HepG2 (cell line): ENCODE data around the gene DPEP3. TPM values are rescaled to one million over a fixed set of nuclear protein-coding genes. Genes with fewer than 3 reads are reported as not detected.

Experiments used
- ADNP ChIP-seq: sonication (generic); formaldehyde crosslinking; IDR thresholded peaks from 2 replicates; pipeline ENCODE4 v1.4.0; 2020; ENCODE audit warnings: missing genetic modification reagents
- ASH2L ChIP-seq: fragments of 300-600, 200-600 bp; sonication (generic); IDR thresholded peaks from 2 replicates; pipeline ENCODE4 v1.7.0; 2017; ENCODE audit warnings: low read depth, mild to moderate bottlenecking, moderate library complexity, mixed read lengths, low read length; ENCODE audit not compliant: insufficient read length
- ETV6 ChIP-seq: sonication (generic); formaldehyde crosslinking; conservative IDR thresholded peaks from 2 replicates; pipeline ENCODE4 v1.4.0; 2020; ENCODE audit warnings: missing genetic modification reagents
- GATAD1 ChIP-seq: IDR thresholded peaks from 2 replicates; pipeline ENCODE4 v1.6.1; 2016; ENCODE audit warnings: missing genetic modification reagents, missing compliant biosample characterization
- IKZF1 ChIP-seq: fragments of 450-650 bp; IDR thresholded peaks from 2 replicates; pipeline ENCODE4 v1.7.1; 2016
- JUNB ChIP-seq: sonication (generic); formaldehyde crosslinking; IDR thresholded peaks from 2 replicates; pipeline ENCODE4 v1.8.0; 2022; ENCODE audit warnings: missing genetic modification reagents, mild to moderate bottlenecking, borderline replicate concordance
- KLF12 ChIP-seq: sonication (generic); formaldehyde crosslinking; IDR thresholded peaks from 2 replicates; pipeline ENCODE4 v1.4.0; 2020; ENCODE audit warnings: missing genetic modification reagents, borderline replicate concordance
- KLF13 ChIP-seq: sonication (generic); formaldehyde crosslinking; IDR thresholded peaks from 2 replicates; pipeline ENCODE4 v1.4.0; 2020; ENCODE audit warnings: mild to moderate bottlenecking, missing genetic modification reagents
- LRRFIP1 ChIP-seq: sonication (generic); formaldehyde crosslinking; conservative IDR thresholded peaks from 2 replicates; pipeline ENCODE4 v1.4.0; 2020; ENCODE audit warnings: missing genetic modification reagents
- MAFF ChIP-seq: IDR thresholded peaks from 2 replicates; pipeline ENCODE4 v1.6.1; 2011; ENCODE audit warnings: low read depth, low read length, improper control_type of control experiment
- MAFK ChIP-seq, 2 experiments: IDR thresholded peaks in 1 of 2; conservative IDR thresholded peaks in 1 of 2; 2 replicates each; pipeline ENCODE4 v1.6.1; 2011; ENCODE audit warnings: improper control_type of control experiment in 2 of 2, low read length in 2 of 2
- MTA1 ChIP-seq: sonication (generic); formaldehyde crosslinking; IDR thresholded peaks from 2 replicates; pipeline ENCODE4 v1.4.0; 2020; ENCODE audit warnings: missing genetic modification reagents, mild to moderate bottlenecking, borderline replicate concordance
- NCOA1 ChIP-seq: sonication (generic); formaldehyde crosslinking; IDR thresholded peaks from 2 replicates; pipeline ENCODE4 v1.9.0; 2021; ENCODE audit warnings: missing genetic modification reagents
- NFE2L2 ChIP-seq: fragments of 150-350 bp; IDR thresholded peaks from 2 replicates; pipeline ENCODE4 v1.6.1; 2014; ENCODE audit warnings: low read length
- NFIB ChIP-seq: sonication (generic); formaldehyde crosslinking; IDR thresholded peaks from 2 replicates; pipeline ENCODE4 v1.9.0; 2021; ENCODE audit warnings: missing genetic modification reagents, mild to moderate bottlenecking, borderline replicate concordance
- PHF5A ChIP-seq: IDR thresholded peaks from one replicate; pipeline ENCODE4 v1.6.1; 2018; ENCODE audit warnings: low read depth, missing genetic modification reagents; ENCODE audit not compliant: unreplicated experiment
- SMARCC2 ChIP-seq: fragments of 450-650 bp; IDR thresholded peaks from 2 replicates; pipeline ENCODE4 v1.6.1; 2017; ENCODE audit warnings: antibody characterized with exemption, mild to moderate bottlenecking
- SP140L ChIP-seq: sonication (generic); formaldehyde crosslinking; IDR thresholded peaks from 2 replicates; pipeline ENCODE4 v1.4.0; 2020; ENCODE audit warnings: missing genetic modification reagents, borderline replicate concordance
- TOE1 ChIP-seq: sonication (generic); formaldehyde crosslinking; IDR thresholded peaks from 2 replicates; pipeline ENCODE4 v1.4.0; 2020; ENCODE audit warnings: mild to moderate bottlenecking, missing genetic modification reagents
- ZFP36L1 ChIP-seq: sonication (generic); formaldehyde crosslinking; IDR thresholded peaks from 2 replicates; pipeline ENCODE4 v1.8.0; 2022; ENCODE audit warnings: mild to moderate bottlenecking, missing genetic modification reagents, moderate library complexity
- ZMAT5 ChIP-seq: sonication (generic); formaldehyde crosslinking; IDR thresholded peaks from 2 replicates; pipeline ENCODE4 v1.5.0; 2020; ENCODE audit warnings: mild to moderate bottlenecking, low read depth, missing genetic modification reagents, borderline replicate concordance
- ZNF33A ChIP-seq: sonication (generic); formaldehyde crosslinking; IDR thresholded peaks from 2 replicates; pipeline ENCODE4 v1.5.1; 2020; ENCODE audit warnings: missing genetic modification reagents, mild to moderate bottlenecking, moderate library complexity, borderline replicate concordance
- ZNF709 ChIP-seq: sonication (generic); formaldehyde crosslinking; IDR thresholded peaks from 2 replicates; pipeline ENCODE4 v1.5.0; 2020; ENCODE audit warnings: mild to moderate bottlenecking, missing genetic modification reagents
- ZNF776 ChIP-seq: sonication (generic); formaldehyde crosslinking; IDR thresholded peaks from 2 replicates; pipeline ENCODE4 v1.4.0; 2020; ENCODE audit warnings: mild to moderate bottlenecking, missing genetic modification reagents
- polyA plus RNA-seq, 8 experiments: library from polyadenylated mRNA; depleted of rRNA in 3 of 8; stranded (reverse) in 7 of 8; unstranded in 1 of 8; fragments of >200 nt; fragmentation: Illumina TruSeq in 4 of 8; extraction: Trizol in 4 of 8; gene quantifications; 2 replicates each; pipeline versions ENCODE4 v1.2.1 to v1.2.3, GENCODE V29; 2011 to 2016; ENCODE audit warnings: low read depth in 4 of 8, missing spikeins in 1 of 8, mixed read lengths in 1 of 8; ENCODE audit not compliant: insufficient read depth in 1 of 8
- total RNA-seq, 5 experiments: library from RNA; depleted of rRNA; stranded (reverse); fragments of >200 nt; fragmentation: Illumina TruSeq; extraction: Trizol; gene quantifications; 2 replicates each; pipeline ENCODE4 v1.2.3, GENCODE V29; 2016; ENCODE audit warnings: low read depth in 1 of 5

Gene DPEP3
- total and polyA plus RNA-seq, 2 of the 13 experiments (the other 11 are each of a cell fraction or from before 2014, with no cell fraction given): not detected

GRCh38 chr16:67943256-67943618 is 37.1 kb downstream of the DPEP3 start (continued):
- TF ChIP-seq MAFF: no peak
- no peak for TF ChIP-seq NFIB (CRISPR knock-in tag)
- TF ChIP-seq MAFK (conservative IDR thresholded peaks at IDR 0.05 in 1 of 2, IDR thresholded peaks at IDR 0.05 in 1 of 2; ENCODE audit: low read length in 2 of 2): no peak
- TF ChIP-seq MTA1 (CRISPR knock-in tag): peak; percentile 99
- peak; percentile 76 for TF ChIP-seq ASH2L
- peak; percentile 23 for TF ChIP-seq PHF5A (CRISPR knock-in tag)
- TF ChIP-seq GATAD1: no peak
- no peak; the same call in 1 of the 2 replicates for TF ChIP-seq JUNB (CRISPR knock-in tag)
- no peak for TF ChIP-seq ZNF33A (CRISPR knock-in tag)
- no peak for TF ChIP-seq ZMAT5 (CRISPR knock-in tag)
- TF ChIP-seq ZNF709 (CRISPR knock-in tag): no peak
- TF ChIP-seq NFE2L2: no peak; the same call in 1 of the 2 replicates
- TF ChIP-seq ADNP (CRISPR knock-in tag): no peak
- no peak for TF ChIP-seq ETV6 (CRISPR knock-in tag)
- TF ChIP-seq ZNF776 (CRISPR knock-in tag): peak; percentile 15; the same call in 1 of the 2 replicates
- TF ChIP-seq ZFP36L1 (CRISPR knock-in tag): no peak
- no peak for TF ChIP-seq TOE1 (CRISPR knock-in tag)
- TF ChIP-seq KLF13 (CRISPR knock-in tag): no peak
- TF ChIP-seq IKZF1: no peak
- TF ChIP-seq SMARCC2: no peak
- TF ChIP-seq KLF12 (CRISPR knock-in tag): no peak
- no peak for TF ChIP-seq NCOA1
- TF ChIP-seq SP140L: no peak
- no peak for TF ChIP-seq LRRFIP1 (CRISPR knock-in tag)
